Activated T-helper 9 cell treated with anti-CD3 and anti-CD28 coated beads, Interleukin-2, amount 50 U/mL, for 16 hours (primary cell): ENCODE data around the gene SEMA3B.

Experiments
- DNase-seq: peaks from one replicate; pipeline ENCODE4 v3.0.0-alpha.2; 2020; ENCODE audit warnings: low read depth

The SEMA3B gene

DNA sequence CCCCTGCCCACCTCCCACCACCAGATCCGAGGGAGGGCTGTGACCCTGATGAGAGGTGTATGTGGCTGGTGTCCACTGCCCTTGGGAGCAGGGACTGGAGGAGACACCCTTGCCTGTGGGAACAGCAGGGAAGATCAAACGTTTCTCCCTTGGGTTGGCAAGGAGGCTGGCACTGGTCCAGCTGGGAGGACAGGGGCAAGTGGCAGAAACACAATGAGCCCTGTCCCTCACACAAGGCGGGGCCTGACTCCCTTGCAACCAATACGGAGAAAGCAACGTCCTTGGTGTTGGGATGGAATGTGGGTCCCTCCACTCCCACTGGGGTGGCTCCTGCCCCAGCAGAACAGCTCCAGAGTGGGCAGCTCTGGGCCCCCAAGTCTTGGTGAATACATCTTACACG is 48.4 kb downstream of the SEMA3B start:
- DNase-seq = no peak

GRCh38 chr3:50318163-50318562 is 49.2 kb downstream of the SEMA3B start:
- DNase-seq = no peak

DNA sequence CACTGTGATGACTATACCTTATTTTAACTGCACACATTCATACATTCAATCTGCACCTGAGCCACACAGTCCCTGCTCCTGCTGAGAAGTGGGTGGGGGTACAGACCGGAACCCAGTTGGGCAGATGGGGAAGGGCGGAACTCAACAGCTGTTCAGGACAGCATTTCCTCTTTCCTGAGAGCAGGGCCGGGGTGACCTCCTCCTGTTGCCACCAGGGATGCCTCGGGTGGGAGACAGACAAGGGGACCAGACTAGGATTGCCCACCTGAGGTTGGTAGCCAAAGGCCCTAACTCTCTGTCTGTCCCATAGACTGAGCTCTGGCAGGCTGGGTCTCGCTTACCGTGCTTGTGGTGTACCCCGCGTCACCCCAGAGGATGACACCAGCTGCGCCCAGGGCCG is 49.7 kb downstream of the SEMA3B start:
- no peak for DNase-seq

DNA sequence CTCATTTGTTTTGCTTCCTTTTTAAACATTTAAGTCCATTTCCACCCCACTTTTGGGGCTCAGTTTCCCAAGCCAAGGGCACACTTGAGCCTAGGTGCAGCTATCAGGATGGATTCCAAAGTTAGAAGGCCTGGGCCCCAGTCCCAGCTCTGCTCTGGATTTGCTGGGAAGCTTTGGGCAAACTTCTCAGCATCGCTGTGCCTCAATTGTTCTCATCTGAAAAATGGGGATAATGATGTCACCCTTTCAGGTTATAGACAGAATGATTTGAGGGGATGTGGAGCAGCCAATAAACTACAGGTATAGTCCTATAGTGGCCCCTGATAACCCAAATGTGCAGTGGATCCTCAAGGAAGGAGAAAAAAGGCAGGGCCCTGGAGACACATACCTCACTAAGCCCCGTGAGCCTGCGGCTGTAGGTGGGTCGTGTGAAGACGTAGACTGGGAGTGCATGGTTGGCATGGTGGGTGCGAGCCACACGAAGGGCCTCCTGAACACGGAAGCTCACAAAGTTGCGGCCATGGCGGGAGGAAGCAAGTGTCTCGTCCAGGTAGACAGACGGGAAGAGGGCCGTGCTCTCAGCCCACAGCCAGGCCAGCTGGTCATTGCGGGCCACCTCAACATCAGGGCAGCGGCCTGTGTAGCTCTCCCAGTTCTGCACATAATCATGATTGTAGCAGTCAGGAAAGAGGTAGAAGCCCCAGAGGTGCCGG is 50.4 kb downstream of the SEMA3B start:
- no peak for DNase-seq

GRCh38 chr3:50319894-50320625 is 51.1 kb downstream of the SEMA3B start:
- DNase-seq = no peak

DNA sequence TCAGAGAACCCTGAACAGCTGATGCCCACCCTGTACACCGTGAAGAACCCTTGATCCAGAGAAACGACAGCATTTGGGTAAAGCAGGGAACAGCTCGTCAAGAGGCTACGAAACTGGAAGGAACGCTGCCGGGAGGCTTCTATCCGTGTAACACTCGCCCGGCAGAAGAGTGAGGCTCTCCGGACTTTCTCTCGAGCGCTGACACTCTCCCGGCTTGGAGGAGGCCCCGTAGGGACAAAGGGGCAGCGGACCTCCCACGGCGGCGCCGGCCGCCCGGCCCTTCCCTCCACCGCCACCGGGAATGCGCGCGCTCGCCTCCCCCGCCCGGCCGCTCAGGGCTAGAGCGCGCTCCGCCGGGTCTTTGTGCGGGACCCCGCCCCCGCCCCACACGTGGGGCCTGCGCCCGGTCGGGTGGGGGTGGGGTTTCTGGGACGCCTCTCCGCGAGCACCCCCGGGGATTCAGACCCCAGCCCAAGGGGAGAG is 51.9 kb downstream of the SEMA3B start:
- DNase-seq = peak; percentile 51

- peak; percentile 75 for DNase-seq
Observed at GRCh38 chr3:50321336-50322114, 52.6 kb downstream of the SEMA3B start.

- DNase-seq = no peak
Observed at GRCh38 chr3:50322115-50322385, 53.1 kb downstream of the SEMA3B start.

DNA sequence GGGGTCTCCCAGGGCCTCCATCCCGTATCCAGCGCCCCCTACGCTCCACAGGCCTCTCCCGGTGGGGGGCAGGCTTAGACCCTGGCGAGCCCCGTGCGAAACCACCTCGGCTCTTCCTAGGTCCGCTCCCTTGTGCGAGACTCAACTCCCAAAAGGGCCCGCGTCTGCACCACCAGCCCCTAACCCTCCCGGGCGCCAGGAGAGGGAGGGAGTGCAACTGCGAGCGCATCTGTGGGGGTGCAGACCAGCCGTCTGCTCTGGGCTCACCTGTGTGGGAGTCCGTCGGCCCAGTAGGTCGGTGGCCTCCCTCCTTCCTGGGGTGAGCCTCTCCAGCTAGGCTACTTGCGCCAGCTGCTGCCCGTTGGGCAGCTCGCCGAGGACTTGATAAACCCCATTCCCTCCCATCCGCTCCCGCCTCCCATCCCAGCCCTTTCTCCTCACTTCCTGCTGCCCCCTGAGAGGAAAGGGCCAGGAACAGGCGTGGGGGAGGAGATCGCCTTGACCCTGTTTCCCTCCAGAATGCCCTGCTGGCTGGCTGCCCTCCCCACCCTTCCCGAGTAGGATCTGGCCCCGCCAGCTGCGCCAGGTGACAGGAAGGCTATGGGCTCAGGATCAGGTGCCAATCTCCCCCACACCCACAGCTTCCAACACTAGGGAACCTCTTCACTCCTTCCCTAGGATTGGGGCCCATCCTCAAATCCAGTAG is 53.6 kb downstream of the SEMA3B start, which contains the start of gene HYAL2:
Gene HYAL2, minus strand, starts transcription at position 360 of the 706 bp plus-strand sequence. CDS start 2,256 bp downstream, outside the sequence.
- DNase-seq = no peak

DNA sequence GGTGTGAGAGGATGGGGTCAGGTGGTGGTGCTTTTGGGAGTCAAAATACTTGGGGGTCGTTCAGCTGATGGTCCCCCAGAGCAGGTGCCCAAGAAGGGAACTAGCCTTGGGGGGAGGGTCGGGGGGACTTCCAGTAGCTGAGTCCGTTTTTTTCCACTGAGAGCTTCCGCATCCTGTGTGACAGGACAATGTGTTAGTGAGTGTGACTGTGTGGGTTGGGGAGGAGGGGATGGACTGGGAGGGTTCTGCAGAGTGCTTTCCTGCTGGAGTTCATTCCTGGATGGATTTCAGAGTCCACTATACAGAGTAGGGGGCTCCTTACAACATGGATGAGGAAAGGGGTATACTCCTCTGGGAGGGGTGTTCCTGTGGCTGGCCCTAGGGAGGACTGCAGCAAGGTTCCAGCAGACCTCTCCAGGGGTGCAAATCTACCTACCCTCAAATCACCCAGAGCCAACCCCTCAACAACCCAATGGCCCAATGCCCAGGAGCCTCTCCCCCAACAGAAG is 54.2 kb downstream of the SEMA3B start:
- no peak for DNase-seq

DNA sequence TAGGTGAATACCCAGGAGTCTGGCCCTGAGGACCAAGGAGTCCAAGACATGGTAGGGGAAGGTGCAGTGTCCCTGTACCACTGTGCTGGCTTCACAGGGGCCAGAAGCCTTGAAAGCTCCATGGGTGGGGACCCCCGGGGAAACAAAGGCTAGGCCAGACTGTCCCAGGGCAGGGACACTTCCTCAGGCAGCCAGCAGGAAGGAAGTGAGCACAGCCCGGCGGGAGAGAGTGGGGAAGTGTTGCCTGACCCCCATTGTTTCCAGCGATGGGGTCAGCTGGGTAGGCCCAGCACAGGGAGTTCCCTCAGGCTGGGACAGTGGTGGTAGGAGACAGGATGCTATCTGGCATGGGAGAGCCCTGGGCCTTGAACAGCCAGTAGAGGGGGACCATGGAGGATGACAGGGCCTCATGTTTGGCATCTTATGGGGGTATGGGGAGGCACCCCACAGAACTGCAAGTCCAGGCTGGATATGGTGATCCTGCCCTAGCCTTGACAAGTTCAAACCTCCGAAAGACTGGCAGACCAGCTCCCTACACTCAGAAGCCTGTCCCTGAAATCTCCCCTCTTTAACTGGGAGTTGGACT is 54.8 kb downstream of the SEMA3B start:
- DNase-seq = no peak

DNA sequence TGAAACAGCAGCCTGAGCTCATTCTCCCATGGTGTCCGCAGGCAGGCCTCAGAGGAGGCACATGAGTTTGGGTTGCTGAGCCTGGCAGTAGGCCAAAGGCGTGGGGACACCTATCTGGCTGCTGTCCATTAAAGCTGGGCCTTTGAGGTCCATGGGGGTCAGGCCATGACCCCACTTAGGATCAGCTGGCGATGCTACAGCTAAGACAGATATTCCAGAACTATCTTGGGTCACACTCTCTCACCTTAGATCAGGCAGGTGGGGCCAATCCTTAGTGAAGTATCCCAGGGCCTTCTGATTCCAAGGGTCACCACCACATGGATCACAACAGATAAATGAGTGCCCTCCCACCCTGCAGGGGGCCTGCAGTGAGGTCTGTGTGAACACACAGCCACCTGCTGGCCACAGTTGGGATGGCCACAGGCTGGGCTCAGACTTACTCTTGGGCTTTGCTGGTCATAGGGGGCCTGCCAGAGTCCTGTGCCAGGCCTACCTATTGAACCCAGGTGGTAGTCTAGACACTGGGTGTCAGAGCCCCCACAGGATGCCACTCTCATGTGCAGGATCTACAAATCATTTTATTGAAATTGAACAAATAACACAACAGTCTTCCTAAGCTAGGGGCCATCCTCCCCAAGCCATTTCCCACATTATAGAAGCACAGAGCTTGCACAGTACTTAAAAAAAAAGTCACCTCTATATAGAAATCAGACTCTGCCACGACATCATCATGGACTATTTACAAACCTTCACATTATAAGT is 55.6 kb downstream of the SEMA3B start:
- peak; percentile 40 for DNase-seq

DNA sequence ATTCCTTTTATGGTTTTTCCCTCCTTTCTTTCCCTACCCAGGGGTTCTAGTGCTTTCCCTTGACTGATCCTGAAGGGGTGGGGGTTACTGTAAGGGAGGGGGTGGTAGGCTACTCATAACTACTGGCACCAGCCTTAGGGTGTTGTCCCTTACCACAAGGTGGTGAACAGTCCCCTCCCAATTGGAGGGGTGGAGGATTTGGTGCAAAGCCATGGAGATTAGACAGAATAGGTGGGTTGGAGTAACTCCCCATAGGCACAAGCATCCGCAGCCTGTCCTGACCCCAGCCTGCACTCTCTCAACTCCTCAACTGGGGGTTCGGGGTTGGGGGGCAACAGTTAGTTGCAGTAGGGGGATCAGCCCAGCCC is 56.1 kb downstream of the SEMA3B start:
- no peak for DNase-seq

DNA sequence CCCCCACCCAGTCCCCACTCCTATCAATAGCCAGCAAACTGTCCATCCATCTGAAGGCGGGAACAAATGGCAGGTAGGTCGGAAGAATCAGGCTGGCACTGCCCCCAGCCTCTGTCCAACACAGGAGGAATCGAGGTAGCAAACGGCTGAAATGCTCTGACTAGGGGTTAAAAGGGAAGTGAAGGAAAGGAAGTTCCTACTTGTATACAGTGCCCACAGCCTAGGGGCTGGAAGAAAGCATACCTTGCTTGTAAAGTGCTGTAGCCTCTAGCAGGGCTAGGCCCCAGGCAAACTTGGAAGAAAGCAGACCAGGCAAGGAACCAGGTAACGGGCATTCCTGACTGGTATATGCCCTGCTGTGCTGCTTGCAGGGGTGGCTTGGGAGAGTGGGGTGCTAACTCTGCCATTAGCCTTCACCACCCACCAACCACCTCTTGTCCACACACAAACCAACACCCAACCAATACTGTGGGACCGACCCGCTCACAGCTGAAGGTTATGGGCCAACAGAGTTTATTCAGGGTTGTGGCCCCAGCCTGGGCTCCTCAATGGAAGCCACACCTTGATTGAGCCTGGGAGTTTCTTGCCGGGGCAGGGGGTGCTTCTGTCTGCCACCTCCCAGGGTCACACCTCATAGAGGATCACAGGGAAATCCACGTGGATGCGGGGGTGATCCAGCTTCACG is 56.7 kb downstream of the SEMA3B start:
- no peak for DNase-seq

GRCh38 chr3:50326182-50326541 is 57.2 kb downstream of the SEMA3B start:
- DNase-seq = no peak

GRCh38 chr3:50327129-50327528 is 58.2 kb downstream of the SEMA3B start:
- no peak for DNase-seq
